ENCODE measurements around the gene RIPOR2. TPM values are rescaled to one million over a fixed set of nuclear protein-coding genes. Genes with fewer than 3 reads are reported as not detected.

The RIPOR2 gene
- total RNA-seq, 1 donor from 2014 or later = under 0.01 TPM

- DNase-seq = no peak
Observed at GRCh38 chr6:24840187-24840586, 95.6 kb downstream of the RIPOR2 start.

GRCh38 chr6:24838994-24839393 is 96.8 kb downstream of the RIPOR2 start:
- no peak for DNase-seq

- no peak for DNase-seq
Observed at GRCh38 chr6:24838081-24838480, 97.7 kb downstream of the RIPOR2 start.

- no peak for DNase-seq
Observed at GRCh38 chr6:24836109-24836508, 99.7 kb downstream of the RIPOR2 start.

- no peak for DNase-seq
Observed at GRCh38 chr6:24833711-24834386, 101.9 kb downstream of the RIPOR2 start.

- no peak for DNase-seq
Observed at GRCh38 chr6:24832794-24833193, 103.0 kb downstream of the RIPOR2 start.

- DNase-seq = no peak
Observed at GRCh38 chr6:24831771-24832716, 103.7 kb downstream of the RIPOR2 start.

GRCh38 chr6:24829657-24830056 is 106.1 kb downstream of the RIPOR2 start:
- DNase-seq = no peak

- no peak for DNase-seq
Observed at GRCh38 chr6:24827970-24828369, 107.8 kb downstream of the RIPOR2 start.

GRCh38 chr6:24827162-24827561 is 108.6 kb downstream of the RIPOR2 start:
- no peak for DNase-seq

GRCh38 chr6:24825130-24825630 is 110.6 kb downstream of the RIPOR2 start:
- no peak for DNase-seq

- no peak for DNase-seq
Observed at GRCh38 chr6:24824142-24824938, 111.4 kb downstream of the RIPOR2 start.

- no peak for DNase-seq
Observed at GRCh38 chr6:24823185-24823584, 112.6 kb downstream of the RIPOR2 start.

- no peak for DNase-seq
Observed at GRCh38 chr6:24822696-24823095, 113.1 kb downstream of the RIPOR2 start.

GRCh38 chr6:24821860-24822444 is 113.8 kb downstream of the RIPOR2 start:
- DNase-seq = no peak

- DNase-seq = no peak
Observed at GRCh38 chr6:24818346-24818745, 117.4 kb downstream of the RIPOR2 start.

- DNase-seq = no peak
Observed at GRCh38 chr6:24809728-24810127, 126.0 kb downstream of the RIPOR2 start.

GRCh38 chr6:24807584-24807983 is 128.2 kb downstream of the RIPOR2 start:
- no peak for DNase-seq

- DNase-seq = no peak
Observed at GRCh38 chr6:24802271-24803059, 133.3 kb downstream of the RIPOR2 start.

- DNase-seq = no peak
Observed at GRCh38 chr6:24799541-24799915, 136.2 kb downstream of the RIPOR2 start.

GRCh38 chr6:24798740-24799540 is 136.8 kb downstream of the RIPOR2 start, which contains the start of gene ARMH2:
Gene ARMH2 (minus strand): TSS chr6:24798917. CDS start chr6:24798857, 60 bp downstream.
- no peak for DNase-seq
